HepG2 (cell line): ENCODE measurements around the gene BHLHE23. TPM values are rescaled to one million over a fixed set of nuclear protein-coding genes. Genes with fewer than 3 reads are reported as not detected.

Source experiments
- DNMT3B ChIP-seq: conservative IDR thresholded peaks from 2 replicates; pipeline ENCODE4 v1.6.1; 2016; ENCODE audit warnings: missing biosample characterization, control low read depth
- DRAP1 ChIP-seq: IDR thresholded peaks from 2 replicates; pipeline ENCODE4 v1.6.1; 2016; ENCODE audit warnings: missing genetic modification reagents, missing compliant biosample characterization
- EEA1 ChIP-seq: sonication (generic); formaldehyde crosslinking; IDR thresholded peaks from 2 replicates; pipeline ENCODE4 v1.5.1; 2020; ENCODE audit warnings: mild to moderate bottlenecking, missing genetic modification reagents, borderline replicate concordance
- FOSL2 ChIP-seq: sonication (generic); formaldehyde crosslinking; IDR thresholded peaks from 2 replicates; pipeline ENCODE4 v1.4.0; 2020; ENCODE audit warnings: missing genetic modification reagents
- HDAC2 ChIP-seq: sonication (generic); formaldehyde crosslinking; IDR thresholded peaks from 2 replicates; pipeline ENCODE4 v1.4.0; 2020; ENCODE audit warnings: missing genetic modification reagents
- HIVEP1 ChIP-seq: sonication (generic); formaldehyde crosslinking; IDR thresholded peaks from 2 replicates; pipeline ENCODE4 v1.4.0; 2020; ENCODE audit warnings: mild to moderate bottlenecking, missing genetic modification reagents
- IKZF4 ChIP-seq: sonication (generic); formaldehyde crosslinking; IDR thresholded peaks from 2 replicates; pipeline ENCODE4 v1.5.1; 2020; ENCODE audit warnings: borderline replicate concordance, mild to moderate bottlenecking, low read depth, missing genetic modification reagents; ENCODE audit errors: not compliant biosample characterization
- MEIS1 ChIP-seq: sonication (generic); formaldehyde crosslinking; IDR thresholded peaks from 2 replicates; pipeline ENCODE4 v1.9.0; 2021; ENCODE audit warnings: mild to moderate bottlenecking, missing genetic modification reagents, moderate library complexity, borderline replicate concordance
- PAX8 ChIP-seq: sonication (generic); formaldehyde crosslinking; IDR thresholded peaks from 2 replicates; pipeline ENCODE4 v1.8.0; 2022; ENCODE audit warnings: mild to moderate bottlenecking, missing genetic modification reagents, borderline replicate concordance
- PHB2 ChIP-seq: fragments of 450-650 bp; IDR thresholded peaks from 2 replicates; pipeline ENCODE4 v1.6.1; 2018; ENCODE audit not compliant: partially characterized antibody
- RBM39 ChIP-seq: fragments of 200-400 bp; formaldehyde crosslinking; IDR thresholded peaks from one replicate; pipeline ENCODE4 v1.6.1; 2018; ENCODE audit warnings: antibody characterized with exemption, mild to moderate bottlenecking, low read depth, low read length; ENCODE audit not compliant: poor library complexity, severe bottlenecking
- RFX1 ChIP-seq: fragments of 450-650 bp; IDR thresholded peaks from 2 replicates; pipeline ENCODE4 v1.6.1; 2017
- SETDB1 ChIP-seq: sonication (generic); formaldehyde crosslinking; IDR thresholded peaks from 2 replicates; pipeline ENCODE4 v1.5.1; 2020; ENCODE audit warnings: missing genetic modification reagents, mild to moderate bottlenecking, borderline replicate concordance
- SIN3B ChIP-seq: fragments of 150-350 bp; IDR thresholded peaks from 2 replicates; pipeline ENCODE4 v1.6.1; 2014; ENCODE audit warnings: low read length
- SRY ChIP-seq: sonication (generic); formaldehyde crosslinking; IDR thresholded peaks from 2 replicates; pipeline ENCODE4 v1.8.0; 2022; ENCODE audit warnings: mild to moderate bottlenecking, missing genetic modification reagents
- SSRP1 ChIP-seq: IDR thresholded peaks from 2 replicates; pipeline ENCODE4 v1.6.1; 2016; ENCODE audit warnings: control low read depth
- TBP ChIP-seq: sonication (generic); formaldehyde crosslinking; IDR thresholded peaks from 2 replicates; pipeline ENCODE4 v1.5.0; 2020; ENCODE audit warnings: missing genetic modification reagents
- ZBTB7A ChIP-seq: sonication (generic); formaldehyde crosslinking; IDR thresholded peaks from 2 replicates; pipeline ENCODE4 v1.8.0; 2022; ENCODE audit warnings: mild to moderate bottlenecking, missing genetic modification reagents
- ZNF282 ChIP-seq: fragments of 450-650 bp; IDR thresholded peaks from 2 replicates; pipeline ENCODE4 v1.6.1; 2018; ENCODE audit not compliant: partially characterized antibody
- ZNF414 ChIP-seq: sonication (generic); formaldehyde crosslinking; IDR thresholded peaks from 2 replicates; pipeline ENCODE4 v1.5.0; 2020; ENCODE audit warnings: missing genetic modification reagents
- ZNF746 ChIP-seq: sonication (generic); formaldehyde crosslinking; IDR thresholded peaks from 2 replicates; pipeline ENCODE4 v1.8.0; 2022; ENCODE audit warnings: mild to moderate bottlenecking, missing genetic modification reagents
- polyA plus RNA-seq, 8 experiments: library from polyadenylated mRNA; depleted of rRNA in 3 of 8; stranded (reverse) in 7 of 8; unstranded in 1 of 8; fragments of >200 nt; fragmentation: Illumina TruSeq in 4 of 8; extraction: Trizol in 4 of 8; gene quantifications; 2 replicates each; pipeline versions ENCODE4 v1.2.1 to v1.2.3, GENCODE V29; 2011 to 2016; ENCODE audit warnings: low read depth in 4 of 8, missing spikeins in 1 of 8, mixed read lengths in 1 of 8; ENCODE audit not compliant: insufficient read depth in 1 of 8
- total RNA-seq, 5 experiments: library from RNA; depleted of rRNA; stranded (reverse); fragments of >200 nt; fragmentation: Illumina TruSeq; extraction: Trizol; gene quantifications; 2 replicates each; pipeline ENCODE4 v1.2.3, GENCODE V29; 2016; ENCODE audit warnings: low read depth in 1 of 5
- TF ChIP-seq, protein P1 (sequence below): sonication (generic); formaldehyde crosslinking; IDR thresholded peaks from 2 replicates; pipeline ENCODE4 v1.5.1; 2020; ENCODE audit warnings: missing genetic modification reagents, mild to moderate bottlenecking, borderline replicate concordance
- TF ChIP-seq, protein P2 (sequence below): sonication (generic); formaldehyde crosslinking; IDR thresholded peaks from 2 replicates; pipeline ENCODE4 v1.8.0; 2022; ENCODE audit warnings: mild to moderate bottlenecking, missing genetic modification reagents, moderate library complexity
- TF ChIP-seq, protein P3 (sequence below): sonication (generic); formaldehyde crosslinking; IDR thresholded peaks from 2 replicates; pipeline ENCODE4 v1.4.0; 2020; ENCODE audit warnings: missing genetic modification reagents

Gene BHLHE23
- total and polyA plus RNA-seq, 2 of the 13 experiments (the other 11 are each of a cell fraction or from before 2014, with no cell fraction given): not detected

DNA sequence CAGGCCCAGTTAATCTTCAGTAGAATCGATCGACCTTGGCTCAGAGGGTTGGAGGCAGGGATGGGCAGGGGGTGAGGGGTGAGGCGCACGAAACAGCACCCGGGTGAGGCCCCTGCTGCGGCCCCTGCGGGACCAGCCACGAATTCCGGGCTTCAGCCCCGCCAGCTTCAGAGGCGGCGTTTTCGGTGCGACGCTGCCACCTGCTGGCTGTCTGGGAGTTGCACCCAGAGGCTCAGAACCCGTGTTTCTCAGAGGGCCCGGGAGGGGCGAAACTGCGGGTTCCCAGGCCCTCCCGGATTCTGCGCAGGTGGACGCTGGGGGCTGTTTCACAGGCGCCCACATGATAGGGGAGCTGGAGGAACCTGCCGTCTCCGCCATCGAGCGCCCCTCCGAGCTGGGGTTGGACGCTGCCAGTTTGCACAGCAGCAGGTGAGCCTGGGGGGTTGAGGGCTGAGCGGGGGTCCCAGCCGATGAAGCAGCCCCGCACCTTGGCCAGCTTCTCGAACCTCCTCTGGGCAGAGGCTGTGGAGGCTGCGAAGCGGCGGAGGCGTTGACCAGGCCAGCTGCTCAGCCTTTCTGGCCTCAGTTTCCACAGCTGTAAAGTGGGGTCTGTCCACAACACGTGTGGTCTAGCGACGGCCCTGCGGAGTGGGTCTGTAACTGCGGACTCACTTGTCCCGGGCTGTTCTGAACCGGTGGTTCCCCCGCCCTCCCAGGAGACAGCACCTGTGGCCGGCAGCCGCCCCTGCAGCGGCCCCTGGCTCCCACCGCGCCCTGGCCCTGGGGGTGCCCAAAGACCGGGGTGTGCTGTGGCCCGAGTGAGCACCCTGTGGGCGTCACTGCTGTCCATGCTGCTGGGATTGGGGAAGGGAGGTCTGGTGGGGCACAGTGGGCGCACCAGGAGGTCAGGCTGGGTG lies 2.5 kb upstream of the BHLHE23 start (continued):
- TF ChIP-seq DRAP1 (CRISPR knock-in tag) (no peak), ZNF746 (CRISPR knock-in tag) (no peak), TBP (CRISPR knock-in tag) (no peak), SSRP1 (no peak), ZNF414 (CRISPR knock-in tag) (no peak), SETDB1 (CRISPR knock-in tag) (no peak), RBM39 (peak; percentile 92), DNMT3B (CRISPR knock-in tag) (no peak), ZBTB7A (CRISPR knock-in tag) (peak; percentile 42), MEIS1 (CRISPR knock-in tag) (peak; percentile 67; the same call in 1 of the 2 replicates), SIN3B (0 out of 2 replicates have a peak, but pooled peaks have one; percentile 58), EEA1 (0 out of 2 replicates have a peak, but pooled peaks have one; percentile 43), IKZF4 (CRISPR knock-in tag) (no peak), HDAC2 (CRISPR knock-in tag) (peak; percentile 46; the same call in 1 of the 2 replicates), SRY (no peak), PAX8 (0 out of 2 replicates have a peak, but pooled peaks have one; percentile 42), ZNF282 (no peak), HIVEP1 (CRISPR knock-in tag) (peak; percentile 20; the same call in 1 of the 2 replicates), FOSL2 (CRISPR knock-in tag) (peak; percentile 41; the same call in 1 of the 2 replicates), PHB2 (no peak), RFX1 (no peak)
- TF ChIP-seq, protein P1, sequence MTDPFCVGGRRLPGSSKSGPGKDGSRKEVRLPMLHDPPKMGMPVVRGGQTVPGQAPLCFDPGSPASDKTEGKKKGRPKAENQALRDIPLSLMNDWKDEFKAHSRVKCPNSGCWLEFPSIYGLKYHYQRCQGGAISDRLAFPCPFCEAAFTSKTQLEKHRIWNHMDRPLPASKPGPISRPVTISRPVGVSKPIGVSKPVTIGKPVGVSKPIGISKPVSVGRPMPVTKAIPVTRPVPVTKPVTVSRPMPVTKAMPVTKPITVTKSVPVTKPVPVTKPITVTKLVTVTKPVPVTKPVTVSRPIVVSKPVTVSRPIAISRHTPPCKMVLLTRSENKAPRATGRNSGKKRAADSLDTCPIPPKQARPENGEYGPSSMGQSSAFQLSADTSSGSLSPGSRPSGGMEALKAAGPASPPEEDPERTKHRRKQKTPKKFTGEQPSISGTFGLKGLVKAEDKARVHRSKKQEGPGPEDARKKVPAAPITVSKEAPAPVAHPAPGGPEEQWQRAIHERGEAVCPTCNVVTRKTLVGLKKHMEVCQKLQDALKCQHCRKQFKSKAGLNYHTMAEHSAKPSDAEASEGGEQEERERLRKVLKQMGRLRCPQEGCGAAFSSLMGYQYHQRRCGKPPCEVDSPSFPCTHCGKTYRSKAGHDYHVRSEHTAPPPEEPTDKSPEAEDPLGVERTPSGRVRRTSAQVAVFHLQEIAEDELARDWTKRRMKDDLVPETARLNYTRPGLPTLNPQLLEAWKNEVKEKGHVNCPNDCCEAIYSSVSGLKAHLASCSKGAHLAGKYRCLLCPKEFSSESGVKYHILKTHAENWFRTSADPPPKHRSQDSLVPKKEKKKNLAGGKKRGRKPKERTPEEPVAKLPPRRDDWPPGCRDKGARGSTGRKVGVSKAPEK (CRISPR knock-in tag): no peak
- TF ChIP-seq, protein P2, sequence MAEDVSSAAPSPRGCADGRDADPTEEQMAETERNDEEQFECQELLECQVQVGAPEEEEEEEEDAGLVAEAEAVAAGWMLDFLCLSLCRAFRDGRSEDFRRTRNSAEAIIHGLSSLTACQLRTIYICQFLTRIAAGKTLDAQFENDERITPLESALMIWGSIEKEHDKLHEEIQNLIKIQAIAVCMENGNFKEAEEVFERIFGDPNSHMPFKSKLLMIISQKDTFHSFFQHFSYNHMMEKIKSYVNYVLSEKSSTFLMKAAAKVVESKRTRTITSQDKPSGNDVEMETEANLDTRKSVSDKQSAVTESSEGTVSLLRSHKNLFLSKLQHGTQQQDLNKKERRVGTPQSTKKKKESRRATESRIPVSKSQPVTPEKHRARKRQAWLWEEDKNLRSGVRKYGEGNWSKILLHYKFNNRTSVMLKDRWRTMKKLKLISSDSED: no peak
- TF ChIP-seq, protein P3, sequence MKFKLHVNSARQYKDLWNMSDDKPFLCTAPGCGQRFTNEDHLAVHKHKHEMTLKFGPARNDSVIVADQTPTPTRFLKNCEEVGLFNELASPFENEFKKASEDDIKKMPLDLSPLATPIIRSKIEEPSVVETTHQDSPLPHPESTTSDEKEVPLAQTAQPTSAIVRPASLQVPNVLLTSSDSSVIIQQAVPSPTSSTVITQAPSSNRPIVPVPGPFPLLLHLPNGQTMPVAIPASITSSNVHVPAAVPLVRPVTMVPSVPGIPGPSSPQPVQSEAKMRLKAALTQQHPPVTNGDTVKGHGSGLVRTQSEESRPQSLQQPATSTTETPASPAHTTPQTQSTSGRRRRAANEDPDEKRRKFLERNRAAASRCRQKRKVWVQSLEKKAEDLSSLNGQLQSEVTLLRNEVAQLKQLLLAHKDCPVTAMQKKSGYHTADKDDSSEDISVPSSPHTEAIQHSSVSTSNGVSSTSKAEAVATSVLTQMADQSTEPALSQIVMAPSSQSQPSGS (CRISPR knock-in tag): peak; percentile 70; the same call in 1 of the 2 replicates
